ENCODE results near the gene FAM222B.
"Not testable (repeated sequence)": the region's sequence is repeated elsewhere in the genome, so short reads cannot be mapped to it uniquely, and the experiment has no call there.

FAM222B gene

GRCh38 chr17:28735242-28735722, 107.3 kb downstream of the FAM222B start:
- in situ Hi-C loops (cut with MboI; ENCODE audit: low sequenced_read_pairs), result loop anchor here (25.0 kb wide), 1 partner anchor 377 kb away; no protein-coding TSS in a partner anchor

GRCh38 chr17:28734712-28735241, 107.8 kb downstream of the FAM222B start:
- in situ Hi-C loops (cut with MboI; ENCODE audit: low sequenced_read_pairs), result loop anchor here (25.0 kb wide), 1 partner anchor 378 kb away; no protein-coding TSS in a partner anchor

- in situ Hi-C loops (cut with MboI; ENCODE audit: low sequenced_read_pairs), result loop anchor here (25.0 kb wide), 1 partner anchor 379 kb away; no protein-coding TSS in a partner anchor
These were observed 109.2 kb downstream of the FAM222B start for GRCh38 chr17:28733346-28733745.

GRCh38 chr17:28729950-28730330, 112.7 kb downstream of the FAM222B start:
- in situ Hi-C loops (cut with MboI; ENCODE audit: low sequenced_read_pairs), result loop anchor here (25.0 kb wide), 1 partner anchor 382 kb away; no protein-coding TSS in a partner anchor

- in situ Hi-C loops (cut with MboI; ENCODE audit: low sequenced_read_pairs), result loop anchor here (25.0 kb wide), 1 partner anchor 384 kb away; no protein-coding TSS in a partner anchor
These were observed 114.0 kb downstream of the FAM222B start, which contains the start of gene NEK8 for GRCh38 chr17:28728364-28729200. Gene NEK8, plus strand, starts transcription at chr17:28728788. Its CDS starts 26 bp downstream, at chr17:28728814.

- in situ Hi-C loops (cut with MboI; ENCODE audit: low sequenced_read_pairs), result loop anchor here (25.0 kb wide), 1 partner anchor 385 kb away; no protein-coding TSS in a partner anchor
These were observed 115.7 kb downstream of the FAM222B start for GRCh38 chr17:28726627-28727491.

- in situ Hi-C loops (cut with MboI; ENCODE audit: low sequenced_read_pairs), result loop anchor here (25.0 kb wide), 1 partner anchor 386 kb away; no protein-coding TSS in a partner anchor
These were observed 116.4 kb downstream of the FAM222B start, which contains the start of gene TLCD1 for GRCh38 chr17:28726226-28726626. Gene TLCD1, minus strand, starts transcription at chr17:28726233. Its CDS starts 136 bp downstream, at chr17:28726097.

- in situ Hi-C loops (cut with MboI; ENCODE audit: low sequenced_read_pairs), result loop anchor here (25.0 kb wide), 1 partner anchor 387 kb away; no protein-coding TSS in a partner anchor
These were observed 116.8 kb downstream of the FAM222B start for GRCh38 chr17:28725660-28726225.

GRCh38 chr17:28725166-28725659, 117.4 kb downstream of the FAM222B start:
- in situ Hi-C loops (cut with MboI; ENCODE audit: low sequenced_read_pairs), result loop anchor here (25.0 kb wide), 1 partner anchor 387 kb away; no protein-coding TSS in a partner anchor

- in situ Hi-C loops (cut with MboI; ENCODE audit: low sequenced_read_pairs), result loop anchor here (25.0 kb wide), 1 partner anchor 388 kb away; no protein-coding TSS in a partner anchor
These were observed 118.0 kb downstream of the FAM222B start for GRCh38 chr17:28724500-28725165.

GRCh38 chr17:28723836-28724499, 118.6 kb downstream of the FAM222B start:
- in situ Hi-C loops (cut with MboI; ENCODE audit: low sequenced_read_pairs), result not testable (repeated sequence)

GRCh38 chr17:28723159-28723835, 119.3 kb downstream of the FAM222B start:
- in situ Hi-C loops (cut with MboI; ENCODE audit: low sequenced_read_pairs), result no loop called here

GRCh38 chr17:28722417-28723158, 120.0 kb downstream of the FAM222B start:
- in situ Hi-C loops (cut with MboI; ENCODE audit: low sequenced_read_pairs), result no loop called here

- in situ Hi-C loops (cut with MboI; ENCODE audit: low sequenced_read_pairs), result not testable (repeated sequence)
These were observed 121.6 kb downstream of the FAM222B start for GRCh38 chr17:28720997-28721329.

- in situ Hi-C loops (cut with MboI; ENCODE audit: low sequenced_read_pairs), result no loop called here
These were observed 122.2 kb downstream of the FAM222B start for GRCh38 chr17:28720247-28720996.

- in situ Hi-C loops (cut with MboI; ENCODE audit: low sequenced_read_pairs), result no loop called here
These were observed 123.6 kb downstream of the FAM222B start for GRCh38 chr17:28719021-28719433.

Measured in HL-60/S4 (cell line).